Left lung (tissue), 10 donors: ENCODE data around the gene CTIF. TPM values are rescaled to one million over a fixed set of nuclear protein-coding genes. Genes with fewer than 3 reads are reported as not detected.

Experiments
- ATAC-seq: fragments of 200-7000 bp; cut with Tn5 transposase; one replicate; pipeline ENCODE4 v1.9.1; 2020; ENCODE audit warnings: moderate library complexity
- DNase-seq, 4 donors: peaks; one replicate each; pipeline ENCODE4 v3.0.0-alpha.2; 2013 to 2020
- H3K27ac ChIP-seq, 2 donors: fragments of 200-600 bp; sonication (generic) in 1 of 2; one replicate each; pipeline versions ENCODE4 v1.5.0 to v1.8.0; 2020 to 2021
- H3K27me3 ChIP-seq, 2 donors: fragments of 200-600 bp; sonication (generic) in 1 of 2; one replicate each; pipeline versions ENCODE4 v1.5.0 to v1.8.0; 2020 to 2021
- H3K36me3 ChIP-seq, 2 donors: fragments of 200-600 bp; sonication (generic) in 1 of 2; one replicate each; pipeline versions ENCODE4 v1.5.0 to v1.8.0; 2020 to 2021
- H3K4me1 ChIP-seq, 2 donors: fragments of 200-600 bp; one replicate each; pipeline ENCODE4 v1.8.0; 2021
- H3K4me3 ChIP-seq, 2 donors: fragments of 200-600 bp; sonication (generic) in 1 of 2; one replicate each; pipeline versions ENCODE4 v1.5.0 to v1.8.0; 2020 to 2021; ENCODE audit warnings: mild to moderate bottlenecking in 1 of 2
- H3K9me3 ChIP-seq, 2 donors: fragments of 200-600 bp; sonication (generic) in 1 of 2; one replicate each; pipeline versions ENCODE4 v1.5.0 to v1.8.0; 2020 to 2021
- CTCF ChIP-seq, 2 donors: fragments of 200-600 bp; sonication (generic) in 1 of 2; IDR thresholded peaks; one replicate each; pipeline versions ENCODE4 v1.5.0 to v1.8.0; 2021; ENCODE audit warnings: antibody characterized with exemption in 2 of 2
- intact Hi-C, 2 donors: fragments of 100-400 bp; cut with DNase I; formaldehyde crosslinking; loops; one replicate each; pipeline versions ENCODE4 v1.11.2 to v1.14.2; 2022
- polyA plus RNA-seq, 6 donors: library from polyadenylated mRNA; unstranded; fragments of 120-200 nt; gene quantifications; one replicate each; pipeline ENCODE4 v1.2.1, GENCODE V29; 2013; ENCODE audit not compliant: insufficient read length in 6 of 6
- total RNA-seq, 2 donors: library from RNA; stranded (reverse); fragmentation: NEBNext Ultra II Directional; extraction: Animal tissue kit (Norgen Biotek cat#: 25700); gene quantifications; one replicate each; pipeline ENCODE4 v1.2.1, GENCODE V29; 2021
- donor health status: DM: no; HTN: yes; CAD: no.
- donor health status: DM: no; HTN: no; CAD: no.

Gene CTIF
- total and polyA plus RNA-seq, 8 donors = 24.9 to 46.1 (median 34.9) TPM

GRCh38 chr18:48660346-48661228, 121.8 kb downstream of the CTIF start:
- no peaks in the 10 kb centered on the region for H3K27me3 ChIP-seq
- H3K9me3 ChIP-seq = no peaks in the 10 kb centered on the region
- H3K4me3 ChIP-seq = no peak overlapping the region
- H3K27ac ChIP-seq = no peak overlapping the region
- DNase-seq = no peak
- ATAC-seq = no peak
- TF ChIP-seq CTCF (IDR thresholded peaks at IDR 0.05) = no peak
- peaks cover 0 to 6% of the 10 kb centered on the region in 2 donors for H3K36me3 ChIP-seq
- H3K4me1 ChIP-seq = peaks cover 0 to 47% of the 10 kb centered on the region in 2 donors
- intact Hi-C loops = loop anchor here in 1 of 2 donors (5.0 kb wide), 1 partner anchor 183 kb away; no protein-coding TSS in a partner anchor

- DNase-seq = no peak
- no peak for TF ChIP-seq CTCF (IDR thresholded peaks at IDR 0.05)
Observed at GRCh38 chr18:48661421-48661820, 122.6 kb downstream of the CTIF start.

GRCh38 chr18:48662011-48662661, 123.3 kb downstream of the CTIF start:
- H3K27ac ChIP-seq = peak overlapping the region; percentile 42 to 53
- peaks cover 0 to 17% of the 10 kb centered on the region in 2 donors for H3K36me3 ChIP-seq
- no peak overlapping the region for H3K4me3 ChIP-seq
- peaks cover 0 to 39% of the 10 kb centered on the region in 2 donors for H3K4me1 ChIP-seq
- no peaks in the 10 kb centered on the region for H3K9me3 ChIP-seq
- DNase-seq (peak in 1 of 4 donors; percentile 67), ATAC-seq (peak; percentile 87)
- intact Hi-C loops = loop anchor here in 1 of 2 donors (5.0 kb wide), 1 partner anchor 185 kb away; no protein-coding TSS in a partner anchor
- H3K27me3 ChIP-seq = no peaks in the 10 kb centered on the region
- no peak for TF ChIP-seq CTCF (IDR thresholded peaks at IDR 0.05)

More at GRCh38 chr18:48661421-48661820, 122.6 kb downstream of the CTIF start:
- Histone ChIP-seq H3K27ac (peak overlapping the region in 1 of 2 donors; percentile 53), H3K27me3 (no peaks in the 10 kb centered on the region), H3K9me3 (no peaks in the 10 kb centered on the region), H3K4me1 (peaks cover 0 to 46% of the 10 kb centered on the region in 2 donors), H3K4me3 (no peak overlapping the region), H3K36me3 (peaks cover 0 to 14% of the 10 kb centered on the region in 2 donors)
- ATAC-seq = no peak
- intact Hi-C loops = loop anchor here in 1 of 2 donors (5.0 kb wide), 1 partner anchor 184 kb away; no protein-coding TSS in a partner anchor

- no peak for ATAC-seq
- Histone ChIP-seq H3K27me3 (no peaks in the 10 kb centered on the region), H3K4me3 (no peak overlapping the region), H3K4me1 (peaks cover 0 to 35% of the 10 kb centered on the region in 2 donors), H3K9me3 (no peaks in the 10 kb centered on the region), H3K27ac (no peak overlapping the region), H3K36me3 (peaks cover 0 to 25% of the 10 kb centered on the region in 2 donors)
- intact Hi-C loops = loop anchor here in 1 of 2 donors (5.0 kb wide), 1 partner anchor 186 kb away; no protein-coding TSS in a partner anchor
- TF ChIP-seq CTCF (IDR thresholded peaks at IDR 0.05) = no peak
- DNase-seq = no peak
Observed at GRCh38 chr18:48663096-48663930, 124.5 kb downstream of the CTIF start.
